H9 (cell line): ENCODE data around the gene GNAI2. TPM values are rescaled to one million over a fixed set of nuclear protein-coding genes. Genes with fewer than 3 reads are reported as not detected.

Experiments used
- DNase-seq: peaks from one replicate; pipeline ENCODE4 v3.0.0-alpha.2; 2017
- H2AFZ ChIP-seq: one replicate; pipeline ENCODE4 v1.6.1; 2013; ENCODE audit warnings: mild to moderate bottlenecking, low read length, control low read depth, moderate library complexity
- H2AK5ac ChIP-seq: 2 replicates; pipeline ENCODE4 v1.6.1; 2013; ENCODE audit warnings: low read length, control low read depth, mixed read lengths; ENCODE audit not compliant: insufficient read length
- H2BK120ac ChIP-seq: one replicate; pipeline ENCODE4 v1.6.1; 2013; ENCODE audit warnings: low read depth, mild to moderate bottlenecking, low read length, control low read depth, inconsistent platforms; ENCODE audit not compliant: poor library complexity, severe bottlenecking
- H2BK12ac ChIP-seq: 2 replicates; pipeline ENCODE4 v1.6.1; 2013; ENCODE audit warnings: low read length, control low read depth, mixed read lengths, low read depth; ENCODE audit not compliant: insufficient read length
- H2BK15ac ChIP-seq: 2 replicates; pipeline ENCODE4 v1.6.1; 2013; ENCODE audit warnings: low read depth, low read length, control low read depth
- H2BK20ac ChIP-seq: one replicate; pipeline ENCODE4 v1.6.1; 2013; ENCODE audit warnings: low read depth, mild to moderate bottlenecking, low read length, control low read depth, inconsistent platforms; ENCODE audit not compliant: poor library complexity, severe bottlenecking
- H2BK5ac ChIP-seq: 2 replicates; pipeline ENCODE4 v1.6.1; 2013; ENCODE audit warnings: low read length, control low read depth, mixed read lengths; ENCODE audit not compliant: insufficient read length
- H3K14ac ChIP-seq: 2 replicates; pipeline ENCODE4 v1.6.1; 2013; ENCODE audit warnings: low read length, control low read depth; ENCODE audit not compliant: insufficient read depth
- H3K18ac ChIP-seq: 2 replicates; pipeline ENCODE4 v1.6.1; 2013; ENCODE audit warnings: low read depth, mild to moderate bottlenecking, mixed read lengths, low read length, control low read depth; ENCODE audit not compliant: insufficient read length
- H3K23ac ChIP-seq: 2 replicates; pipeline ENCODE4 v1.6.1; 2013; ENCODE audit warnings: low read length, control low read depth, mixed read lengths, low read depth; ENCODE audit not compliant: insufficient read length
- H3K23me2 ChIP-seq: 2 replicates; pipeline ENCODE4 v1.6.1; 2013; ENCODE audit warnings: low read depth, mild to moderate bottlenecking, mixed read lengths, low read length, control low read depth; ENCODE audit not compliant: insufficient read length, poor library complexity, severe bottlenecking
- H3K27ac ChIP-seq: 2 replicates; pipeline ENCODE4 v1.5.1; 2013; ENCODE audit warnings: low read length, control low read depth, mixed read lengths, low read depth; ENCODE audit not compliant: insufficient read length
- H3K27me3 ChIP-seq: 2 replicates; pipeline ENCODE4 v1.6.1; 2013; ENCODE audit warnings: low read length, control low read depth, inconsistent platforms; ENCODE audit not compliant: insufficient read depth
- H3K4ac ChIP-seq: 2 replicates; pipeline ENCODE4 v1.6.1; 2013; ENCODE audit warnings: low read depth, mild to moderate bottlenecking, control low read depth, inconsistent platforms, low read length, moderate library complexity
- H3K4me1 ChIP-seq: 2 replicates; pipeline ENCODE4 v1.6.1; 2013; ENCODE audit warnings: low read length, control low read depth, inconsistent platforms; ENCODE audit not compliant: insufficient read depth
- H3K4me2 ChIP-seq: 2 replicates; pipeline ENCODE4 v1.6.1; 2013; ENCODE audit warnings: low read length, control low read depth, mixed read lengths; ENCODE audit not compliant: insufficient read length, insufficient read depth
- H3K56ac ChIP-seq: 2 replicates; pipeline ENCODE4 v1.6.1; 2013; ENCODE audit warnings: low read depth, mild to moderate bottlenecking, mixed read lengths, low read length, control low read depth; ENCODE audit not compliant: insufficient read length
- H3K79me1 ChIP-seq: 2 replicates; pipeline ENCODE4 v1.6.1; 2013; ENCODE audit warnings: low read depth, mild to moderate bottlenecking, moderate library complexity, low read length, control low read depth, inconsistent platforms; ENCODE audit not compliant: insufficient read depth, poor library complexity, severe bottlenecking
- H3K79me2 ChIP-seq: 2 replicates; pipeline ENCODE4 v1.6.1; 2013; ENCODE audit warnings: low read length, control low read depth, inconsistent platforms; ENCODE audit not compliant: insufficient read depth
- H3K9ac ChIP-seq: 2 replicates; pipeline ENCODE4 v1.6.1; 2013; ENCODE audit warnings: low read length, control low read depth, mixed read lengths; ENCODE audit not compliant: insufficient read length; ENCODE audit errors: extremely low read depth
- H3K9me3 ChIP-seq: one replicate; pipeline ENCODE4 v1.6.1; 2013; ENCODE audit warnings: low read depth, low read length, inconsistent platforms; ENCODE audit not compliant: control insufficient read depth
- H3T11ph ChIP-seq: one replicate; pipeline ENCODE4 v1.6.1; 2013; ENCODE audit warnings: mild to moderate bottlenecking, low read length, control low read depth, inconsistent platforms
- H4K20me1 ChIP-seq: one replicate; pipeline ENCODE4 v1.6.1; 2013; ENCODE audit not compliant: control insufficient read depth, insufficient read length, insufficient read depth
- H4K5ac ChIP-seq: 2 replicates; pipeline ENCODE4 v1.6.1; 2013; ENCODE audit warnings: low read depth, mild to moderate bottlenecking, mixed read lengths, low read length, control low read depth; ENCODE audit not compliant: insufficient read length
- H4K8ac ChIP-seq: replicated peaks from 2 replicates; pipeline ENCODE4 v1.6.1; 2013; ENCODE audit warnings: low read length, control low read depth, mixed read lengths, low read depth; ENCODE audit not compliant: insufficient read length
- H4K91ac ChIP-seq: 2 replicates; pipeline ENCODE4 v1.6.1; 2013; ENCODE audit warnings: low read depth, mild to moderate bottlenecking, moderate library complexity, mixed read lengths, low read length, control low read depth; ENCODE audit not compliant: insufficient read length
- H3K27ac Mint-ChIP-seq, 3 experiments: 2 replicates in 2 of 3; 3 replicates in 1 of 3; pipeline ENCODE4 v1.8.0; 2020 to 2021; ENCODE audit warnings: mixed read lengths in 3 of 3, mild to moderate bottlenecking in 1 of 3, moderate library complexity in 1 of 3
- H3K27me3 Mint-ChIP-seq: 2 replicates; pipeline ENCODE4 v1.8.0; 2021; ENCODE audit warnings: low read depth, mild to moderate bottlenecking, moderate library complexity, mixed read lengths
- H3K36me3 Mint-ChIP-seq, 3 experiments: 2 replicates in 2 of 3; 3 replicates in 1 of 3; pipeline ENCODE4 v1.8.0; 2020 to 2021; ENCODE audit warnings: low read depth in 3 of 3, mixed read lengths in 3 of 3; ENCODE audit not compliant: insufficient read depth in 1 of 3
- H3K4me1 Mint-ChIP-seq, 2 experiments: 2 replicates each; pipeline ENCODE4 v1.8.0; 2020; ENCODE audit warnings: mixed read lengths in 2 of 2
- H3K4me3 Mint-ChIP-seq, 2 experiments: 2 replicates in 1 of 2; 3 replicates in 1 of 2; pipeline ENCODE4 v1.8.0; 2020 to 2021; ENCODE audit warnings: mild to moderate bottlenecking in 2 of 2, mixed read lengths in 2 of 2, moderate library complexity in 1 of 2
- H3K9me3 Mint-ChIP-seq, 2 experiments: 2 replicates in 1 of 2; 3 replicates in 1 of 2; pipeline ENCODE4 v1.8.0; 2020; ENCODE audit warnings: mild to moderate bottlenecking in 2 of 2, mixed read lengths in 2 of 2, moderate library complexity in 1 of 2
- CTCF ChIP-seq: fragments of 200-600 bp; sonication (generic); conservative IDR thresholded peaks from 3 replicates; pipeline ENCODE4 v1.8.0; 2021; ENCODE audit warnings: antibody characterized with exemption, mild to moderate bottlenecking
- WGBS: extraction: QIAGEN DNeasy Blood & Tissue Kit; methylation state at CpG from one replicate; pipeline ENCODE4 v1.1.7; 2013; ENCODE audit warnings: missing lambda C conversion rate, low lambda C conversion rate, mixed read lengths; ENCODE audit not compliant: insufficient read length; ENCODE audit errors: extremely low coverage; 5-methylcytosine and 5-hydroxymethylcytosine counted together
- total RNA-seq: library from RNA; stranded (reverse); gene quantifications from 2 replicates; pipeline ENCODE4 v1.2.1, GENCODE V29; 2021

Gene GNAI2
- total RNA-seq, 1 experiment from 2014 or later = 218 TPM

DNA sequence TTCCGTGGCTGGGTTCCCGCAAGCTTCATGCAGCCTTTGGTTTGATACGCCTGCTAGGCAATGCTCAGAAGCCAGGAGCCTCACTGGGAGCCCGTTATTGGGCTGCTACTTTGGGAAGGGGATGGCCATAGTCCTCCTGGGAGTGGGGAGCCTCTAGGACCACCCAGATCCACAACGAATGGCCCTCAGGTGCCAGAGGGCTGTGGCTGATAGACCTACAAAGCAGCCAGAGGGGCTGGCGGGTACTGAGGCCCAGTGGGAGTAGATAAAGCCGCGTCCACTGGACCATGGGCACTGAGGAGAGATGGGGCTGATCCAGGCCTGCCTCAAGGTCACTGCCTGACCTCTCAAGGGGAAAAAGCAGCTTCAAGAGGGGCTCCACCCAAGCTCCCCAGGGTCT, 43.9 kb upstream of the GNAI2 start:
- Histone ChIP-seq H3K9me3 (no peaks in the 10 kb centered on the region), H2AK5ac (no peak overlapping the region), H2BK5ac (no peak overlapping the region), H3K23me2 (no peaks in the 10 kb centered on the region), H3K27ac (no peak overlapping the region), H2BK12ac (no peak overlapping the region), H3K4ac (no peak overlapping the region), H4K91ac (no peak overlapping the region), H3K4me1 (no peaks in the 10 kb centered on the region), H3K79me2 (no peaks in the 10 kb centered on the region), H3K79me1 (no peaks in the 10 kb centered on the region), H3K14ac (no peak overlapping the region), H2BK120ac (no peak overlapping the region), H2BK15ac (no peak overlapping the region), H4K8ac (no peak overlapping the region), H4K5ac (no peak overlapping the region), H2AFZ (no peak overlapping the region), H3T11ph (no peak overlapping the region), H3K56ac (no peak overlapping the region), H3K9ac (no peak overlapping the region), H3K27me3 (no peaks in the 10 kb centered on the region; the same call in 1 of the 2 replicates), H3K18ac (no peak overlapping the region), H3K4me2 (no peak overlapping the region), H4K20me1 (no peaks in the 10 kb centered on the region), H3K23ac (no peak overlapping the region), H2BK20ac (no peak overlapping the region)
- WGBS = no CpG with 5 or more reads among the region's 8 CpGs
- Mint-ChIP-seq H3K9me3 (no peaks in the 10 kb centered on the region), H3K4me3 (no peak overlapping the region), H3K27ac (no peak overlapping the region), H3K36me3 (peaks cover 0 to 3% (median 2%) of the 10 kb centered on the region in 3 experiments; a peak in 1 of 7 replicates), H3K4me1 (peaks cover 7 to 16% of the 10 kb centered on the region in 2 experiments), H3K27me3 (peaks cover 34% of the 10 kb centered on the region)
- no peak for TF ChIP-seq CTCF
- no peak for DNase-seq
